GM12891 (cell line): ENCODE measurements around the gene ZNF211. TPM values are rescaled to one million over a fixed set of nuclear protein-coding genes. Genes with fewer than 3 reads are reported as not detected.

Experiments used
- DNase-seq: peaks from one replicate; pipeline ENCODE4 v3.0.0; 2011; ENCODE audit warnings: low spot score; ENCODE audit not compliant: insufficient read length
- FAIRE-seq: peaks from 2 replicates; lab custom pipeline; 2011; peaks lifted over from hg19 to GRCh38; lab: Jason Lieb, UNC
- PAX5 ChIP-seq: IDR thresholded peaks from 2 replicates; pipeline ENCODE4 v1.6.1; 2011; ENCODE audit warnings: low read length, moderate library complexity, mild to moderate bottlenecking; ENCODE audit not compliant: insufficient read depth, severe bottlenecking
- POLR2A ChIP-seq: IDR thresholded peaks from 2 replicates; pipeline ENCODE4 v1.6.1; 2011; ENCODE audit warnings: low read depth, low read length, control low read depth
- POLR2AphosphoS5 ChIP-seq: IDR thresholded peaks from 2 replicates; pipeline ENCODE4 v1.6.1; 2011; ENCODE audit warnings: low read depth, low read length, control low read depth
- POU2F2 ChIP-seq: IDR thresholded peaks from 2 replicates; pipeline ENCODE4 v1.6.1; 2011; ENCODE audit warnings: low read depth, mild to moderate bottlenecking, control low read depth, low read length, moderate library complexity
- SPI1 ChIP-seq: IDR thresholded peaks from 2 replicates; pipeline ENCODE4 v1.6.1; 2011; ENCODE audit warnings: low read depth, low read length, control low read depth
- TAF1 ChIP-seq: IDR thresholded peaks from 2 replicates; pipeline ENCODE4 v1.6.1; 2011; ENCODE audit warnings: low read depth, low read length, control low read depth
- polyA plus RNA-seq: library from polyadenylated mRNA; unstranded; fragments of >200 nt; gene quantifications from one replicate; pipeline ENCODE4 v1.2.1, GENCODE V29; 2012; ENCODE audit warnings: low read depth, missing spikeins, inconsistent platforms; ENCODE audit not compliant: missing spikeins

Gene ZNF211
- polyA plus RNA-seq = 4.8 TPM

DNA sequence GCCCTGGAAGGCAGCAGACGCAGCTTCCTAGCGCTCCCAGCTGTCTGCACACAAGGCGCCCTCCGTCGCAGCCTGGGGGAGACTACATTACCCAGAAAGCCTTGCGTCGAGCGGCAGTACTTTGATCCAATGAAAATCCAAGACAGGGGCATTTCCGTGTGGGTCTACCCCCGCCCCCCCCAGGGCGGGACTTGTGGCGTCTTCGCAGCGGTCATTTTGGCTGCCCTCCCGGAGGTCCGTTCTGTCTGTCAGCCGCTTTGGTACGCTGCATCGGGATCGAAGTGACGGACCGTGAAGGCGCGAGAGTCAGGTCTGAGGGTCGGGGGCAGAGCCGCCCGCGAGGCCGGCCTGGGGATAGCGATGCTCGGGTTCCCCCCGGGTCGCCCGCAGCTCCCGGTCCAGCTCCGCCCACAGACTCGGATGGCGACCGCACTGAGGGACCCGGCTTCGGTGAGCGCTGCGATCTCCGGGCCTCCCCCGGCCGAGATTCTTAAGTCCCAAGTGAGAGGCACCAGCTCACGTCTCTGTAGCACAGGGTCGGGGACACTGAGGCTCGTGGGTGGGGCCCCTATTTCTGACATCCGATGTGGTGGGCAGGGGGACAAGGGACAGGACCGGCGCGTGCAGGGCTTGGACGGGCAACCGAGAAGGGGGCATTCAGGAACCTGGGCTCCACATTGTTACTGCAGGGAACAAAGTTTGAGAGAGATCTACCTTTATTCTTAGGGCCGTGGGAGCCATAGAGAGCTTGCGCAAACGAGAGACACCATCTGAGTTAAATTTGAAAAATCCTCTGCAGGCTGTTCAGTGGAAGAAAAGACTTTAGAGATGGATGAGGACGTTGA, at the start of gene ZNF211:
ZNF211 (plus strand) TSS at position 182 of the 845 bp plus-strand sequence; CDS start at position 361, 179 bp downstream.
- FAIRE-seq (peak; percentile 95), DNase-seq (peak; percentile 81)
- TF ChIP-seq POLR2AphosphoS5 (no peak), SPI1 (no peak), TAF1 (peak; percentile 38; the same call in 1 of the 2 replicates), PAX5 (no peak), POLR2A (peak; percentile 55; the same call in 1 of the 2 replicates), POU2F2 (peak; percentile 13; the same call in 1 of the 2 replicates)

DNA sequence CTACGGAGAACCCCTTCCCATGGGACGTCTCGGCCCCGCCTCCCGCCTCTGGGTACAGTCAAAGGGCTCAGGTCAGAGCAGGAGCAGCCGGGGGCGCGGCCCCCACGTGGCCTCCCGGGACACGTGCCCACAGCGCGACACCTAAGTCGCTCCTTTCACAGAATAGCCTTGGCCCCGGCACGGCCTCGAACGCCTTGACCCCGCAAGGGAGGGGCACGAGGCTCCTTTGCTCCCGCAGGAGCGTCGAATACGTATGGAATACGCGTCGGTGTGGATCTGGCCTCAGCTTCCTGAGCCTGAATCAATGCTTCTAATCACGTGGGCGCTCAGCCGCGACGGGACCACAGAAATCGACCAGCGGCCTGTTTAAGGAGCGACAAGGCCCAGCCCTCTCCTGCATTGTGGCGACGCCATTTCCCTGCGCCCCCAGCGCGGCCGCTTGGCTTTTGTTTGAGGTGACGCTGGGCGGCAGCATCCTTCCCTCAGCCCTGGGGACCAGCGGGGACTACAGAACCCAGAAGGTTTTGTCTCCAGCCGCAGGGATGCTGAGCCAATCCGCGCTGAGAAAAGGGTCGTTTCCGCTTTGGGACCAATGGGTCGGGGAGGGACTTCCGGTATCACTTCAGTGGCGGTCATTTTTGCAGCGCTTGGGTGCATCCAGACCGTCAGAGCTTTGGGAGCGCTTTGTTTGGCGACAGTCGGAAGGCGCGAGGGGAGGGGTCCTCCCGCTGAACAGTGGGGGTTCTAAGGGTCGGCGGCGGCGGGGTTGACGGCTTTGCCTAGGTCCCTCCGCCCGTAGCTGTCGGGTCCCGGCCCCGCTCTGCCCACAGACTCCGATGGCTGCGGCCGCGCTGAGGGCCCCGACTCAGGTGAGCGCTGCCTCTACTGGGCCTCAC, 49.2 kb upstream of the ZNF211 start, which contains the start of gene ZIK1:
ZIK1 (plus strand) TSS at position 625 of the 896 bp plus-strand sequence; CDS start at position 837, 212 bp downstream.
- DNase-seq (peak; percentile 98), FAIRE-seq (peak; percentile 92)
- TF ChIP-seq POU2F2 (0 out of 2 replicates have a peak, but pooled peaks have one; percentile 9), POLR2AphosphoS5 (peak; percentile 46; the same call in 1 of the 2 replicates), SPI1 (no peak), TAF1 (peak; percentile 38; the same call in 1 of the 2 replicates), POLR2A (no peak), PAX5 (no peak)

DNA sequence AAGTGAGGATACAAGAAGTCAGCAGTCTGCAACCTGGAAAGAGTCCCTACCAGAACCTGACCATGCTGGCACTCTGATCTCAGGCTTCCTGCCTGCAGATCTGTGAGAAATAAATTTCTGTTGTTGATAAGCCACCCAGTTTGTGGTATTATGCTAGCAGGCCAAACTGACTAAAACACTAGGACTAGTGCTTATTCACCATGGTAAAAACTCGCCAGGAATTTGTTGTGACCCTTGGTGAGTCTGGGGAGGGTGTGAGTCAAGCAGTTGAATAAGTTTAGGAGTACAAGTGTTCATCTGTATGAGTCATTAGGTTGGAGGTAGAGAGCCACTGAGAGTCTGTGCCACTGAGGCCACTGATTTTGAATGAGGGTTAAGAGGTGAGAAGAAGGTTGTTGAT, 45.4 kb upstream of the ZNF211 start:
- TF ChIP-seq TAF1 = no peak
- no peak for TF ChIP-seq PAX5
- TF ChIP-seq POU2F2 = no peak
- TF ChIP-seq POLR2A = no peak
- no peak for TF ChIP-seq POLR2AphosphoS5
- no peak for TF ChIP-seq SPI1
- FAIRE-seq (no peak), DNase-seq (no peak)

- TF ChIP-seq POLR2AphosphoS5 (no peak), POLR2A (no peak), SPI1 (no peak), PAX5 (no peak), TAF1 (no peak), POU2F2 (no peak)
- FAIRE-seq = no peak
- no peak for DNase-seq
Measured at GRCh38 chr19:57599377-57599760, 33.6 kb upstream of the ZNF211 start.

- peak; percentile 45; the same call in 1 of the 2 replicates for TF ChIP-seq POLR2A
- no peak for TF ChIP-seq SPI1
- peak; percentile 75; the same call in 1 of the 2 replicates for TF ChIP-seq POLR2AphosphoS5
- no peak for TF ChIP-seq TAF1
- peak; percentile 97 for FAIRE-seq
- peak; percentile 85 for DNase-seq
Measured at GRCh38 chr19:57599761-57600383, 33.1 kb upstream of the ZNF211 start, which contains the start of gene ZNF530. ZNF530 (plus strand) TSS chr19:57599885; CDS start chr19:57604346, 4,461 bp downstream.

- TF ChIP-seq POLR2AphosphoS5 (no peak), SPI1 (no peak)
- DNase-seq (no peak), FAIRE-seq (no peak)
Measured at GRCh38 chr19:57606931-57607330, 26.0 kb upstream of the ZNF211 start.

- no peak for DNase-seq
- no peak for FAIRE-seq
- TF ChIP-seq POU2F2 = no peak
Measured at GRCh38 chr19:57611113-57611512, 21.9 kb upstream of the ZNF211 start.

- DNase-seq (peak; percentile 91), FAIRE-seq (peak; percentile 93)
- peak; percentile 85 for TF ChIP-seq POLR2AphosphoS5
- TF ChIP-seq SPI1 = no peak
- peak; percentile 58 for TF ChIP-seq TAF1
- no peak for TF ChIP-seq PAX5
- TF ChIP-seq POU2F2 = no peak
- peak; percentile 64 for TF ChIP-seq POLR2A
Measured at GRCh38 chr19:57613941-57614743, 18.8 kb upstream of the ZNF211 start, which contains the start of gene ZNF134. ZNF134 (plus strand) TSS chr19:57614242; CDS start chr19:57619469, 5,227 bp downstream.

GRCh38 chr19:57615346-57615745, 17.6 kb upstream of the ZNF211 start:
- DNase-seq = no peak
- TF ChIP-seq TAF1 (no peak), SPI1 (no peak)
- peak; percentile 9 for FAIRE-seq
